Measurements from ENCODE around the gene BLOC1S1. TPM values are rescaled to one million over a fixed set of nuclear protein-coding genes. Genes with fewer than 3 reads are reported as not detected.

Gene BLOC1S1
- total RNA-seq, 1 donor, result 59.4 TPM

GRCh38 chr12:55688716-55689655, 26.9 kb upstream of the BLOC1S1 start:
- Histone ChIP-seq H3K79me2 (ENCODE audit: insufficient read depth, low read length) (no peaks in the 10 kb centered on the region), H4K20me1 (ENCODE audit: insufficient read depth, low read length) (peaks cover 15% of the 10 kb centered on the region), H3K4me1 (ENCODE audit: insufficient read depth, low read length) (no peaks in the 10 kb centered on the region), H3K9me3 (ENCODE audit: low read depth, low read length) (no peaks in the 10 kb centered on the region), H3K4me3 (ENCODE audit: insufficient read depth, low read length) (no peak overlapping the region), H3K27me3 (ENCODE audit: insufficient read depth, low read length) (no peaks in the 10 kb centered on the region), H3K4me2 (ENCODE audit: insufficient read depth, low read length) (no peak overlapping the region), H3K27ac (ENCODE audit: low read depth, low read length) (no peak overlapping the region), H2AFZ (ENCODE audit: low read length) (no peak overlapping the region), H3K36me3 (ENCODE audit: insufficient read depth, low read length) (peaks cover 70% of the 10 kb centered on the region)
- DNase-seq (ENCODE audit: insufficient read length, low spot score, missing footprints), result no peak
- TF ChIP-seq CTCF (IDR thresholded peaks at IDR 0.05; ENCODE audit: extremely low read depth, low read depth, low read length), result no peak

GRCh38 chr12:55692631-55693322, 23.1 kb upstream of the BLOC1S1 start:
- H3K4me2 ChIP-seq (ENCODE audit: insufficient read depth, low read length), result no peak overlapping the region
- no peaks in the 10 kb centered on the region for H3K79me2 ChIP-seq (ENCODE audit: insufficient read depth, low read length)
- H3K9me3 ChIP-seq (ENCODE audit: low read depth, low read length), result no peaks in the 10 kb centered on the region
- no peak overlapping the region for H3K27ac ChIP-seq (ENCODE audit: low read depth, low read length)
- no peak for TF ChIP-seq CTCF (IDR thresholded peaks at IDR 0.05; ENCODE audit: extremely low read depth, low read depth, low read length)
- DNase-seq (ENCODE audit: insufficient read length, low spot score, missing footprints), result peak; percentile 69
- peaks cover 84% of the 10 kb centered on the region for H3K36me3 ChIP-seq (ENCODE audit: insufficient read depth, low read length)
- no peaks in the 10 kb centered on the region for H3K27me3 ChIP-seq (ENCODE audit: insufficient read depth, low read length)
- no peak overlapping the region for H2AFZ ChIP-seq (ENCODE audit: low read length)
- no peak overlapping the region for H3K4me3 ChIP-seq (ENCODE audit: insufficient read depth, low read length)
- no peaks in the 10 kb centered on the region for H3K4me1 ChIP-seq (ENCODE audit: insufficient read depth, low read length)
- H4K20me1 ChIP-seq (ENCODE audit: insufficient read depth, low read length), result peaks cover 13% of the 10 kb centered on the region

- Histone ChIP-seq H2AFZ (ENCODE audit: low read length) (no peak overlapping the region), H3K79me2 (ENCODE audit: insufficient read depth, low read length) (peaks cover 2% of the 10 kb centered on the region), H3K4me1 (ENCODE audit: insufficient read depth, low read length) (no peaks in the 10 kb centered on the region), H3K27me3 (ENCODE audit: insufficient read depth, low read length) (no peaks in the 10 kb centered on the region), H4K20me1 (ENCODE audit: insufficient read depth, low read length) (peaks cover 13% of the 10 kb centered on the region), H3K4me2 (ENCODE audit: insufficient read depth, low read length) (no peak overlapping the region), H3K27ac (ENCODE audit: low read depth, low read length) (no peak overlapping the region), H3K9me3 (ENCODE audit: low read depth, low read length) (no peaks in the 10 kb centered on the region), H3K4me3 (ENCODE audit: insufficient read depth, low read length) (no peak overlapping the region), H3K36me3 (ENCODE audit: insufficient read depth, low read length) (peaks cover 84% of the 10 kb centered on the region)
- no peak for TF ChIP-seq CTCF (IDR thresholded peaks at IDR 0.05; ENCODE audit: extremely low read depth, low read depth, low read length)
- DNase-seq (ENCODE audit: insufficient read length, low spot score, missing footprints), result peak; percentile 75
These were observed 22.3 kb upstream of the BLOC1S1 start for GRCh38 chr12:55693323-55694187.

Measured in osteoblast (primary cell).